H1 (cell line): ENCODE results near the gene ZNF423. TPM values are rescaled to one million over a fixed set of nuclear protein-coding genes. Genes with fewer than 3 reads are reported as not detected.

Experiments used
- CTCF ChIA-PET: fragments of 300-600 bp; sonication (Branson Sonifier 250); formaldehyde crosslinking; loops from one replicate; lab custom pipeline; 2021; ENCODE audit not compliant: partially characterized antibody; lab: Charles Lee
- POLR2A ChIA-PET: fragments of 300-600 bp; sonication (Branson Sonifier 250); formaldehyde crosslinking; loops from one replicate; lab custom pipeline; 2021; ENCODE audit warnings: inconsistent platforms; ENCODE audit not compliant: partially characterized antibody; lab: Charles Lee
- DNase-seq, 2 experiments: peaks; one replicate each; pipeline versions ENCODE4 v3.0.0 to v3.0.0-alpha.2; 2010 to 2022; ENCODE audit warnings: low spot score in 2 of 2, low read depth in 1 of 2, mixed read lengths in 1 of 2
- FAIRE-seq: peaks from 2 replicates; lab custom pipeline; 2011; peaks lifted over from hg19 to GRCh38; lab: Jason Lieb, UNC
- H2AFZ ChIP-seq: 2 replicates; pipeline ENCODE4 v1.8.1; 2012; ENCODE audit warnings: low read length, inconsistent platforms
- H2AK5ac ChIP-seq: 2 replicates; pipeline ENCODE4 v1.6.1; 2013; ENCODE audit warnings: low read depth, low read length
- H2BK120ac ChIP-seq: replicated peaks from 2 replicates; pipeline ENCODE3; 2013; ENCODE audit warnings: low read depth, low read length, inconsistent platforms
- H2BK12ac ChIP-seq: 2 replicates; pipeline ENCODE4 v1.6.1; 2013; ENCODE audit warnings: low read depth, low read length
- H2BK15ac ChIP-seq: 2 replicates; pipeline ENCODE4 v1.6.1; 2013; ENCODE audit warnings: low read length
- H2BK20ac ChIP-seq: 2 replicates; pipeline ENCODE4 v1.6.1; 2013; ENCODE audit warnings: low read length
- H2BK5ac ChIP-seq: 2 replicates; pipeline ENCODE4 v1.6.1; 2013; ENCODE audit warnings: low read depth, low read length
- H3K14ac ChIP-seq: 2 replicates; pipeline ENCODE4 v1.6.1; 2013; ENCODE audit warnings: inconsistent platforms; ENCODE audit not compliant: insufficient read length
- H3K18ac ChIP-seq: 2 replicates; pipeline ENCODE4 v1.6.1; 2013; ENCODE audit warnings: low read length; ENCODE audit errors: extremely low read depth
- H3K23ac ChIP-seq: 2 replicates; pipeline ENCODE4 v1.6.1; 2013; ENCODE audit warnings: inconsistent platforms; ENCODE audit not compliant: insufficient read length
- H3K23me2 ChIP-seq: 2 replicates; pipeline ENCODE4 v1.6.1; 2013; ENCODE audit warnings: low read depth, low read length
- H3K27ac ChIP-seq: 2 replicates; pipeline ENCODE4 v1.6.1; 2011; ENCODE audit warnings: low read depth, low read length, inconsistent platforms
- H3K27me3 ChIP-seq, 4 experiments: replicated peaks in 1 of 4; 1 replicate in 1 of 4; 2 replicates in 3 of 4; pipeline versions ENCODE4 v1.6.1 to v1.8.1; 2011 to 2013; ENCODE audit warnings: low read length in 3 of 4, mild to moderate bottlenecking in 3 of 4, inconsistent platforms in 2 of 4, mixed read lengths in 2 of 4, moderate library complexity in 1 of 4; ENCODE audit not compliant: control insufficient read depth in 3 of 4, insufficient read depth in 3 of 4; ENCODE audit errors: extremely low read depth in 1 of 4
- H3K36me3 ChIP-seq, 4 experiments: 2 replicates each; pipeline versions ENCODE4 v1.6.1 to v1.8.1; 2011 to 2013; ENCODE audit warnings: mild to moderate bottlenecking in 4 of 4, low read length in 3 of 4, moderate library complexity in 2 of 4, control low read depth in 1 of 4, inconsistent platforms in 1 of 4; ENCODE audit not compliant: insufficient read depth in 4 of 4, control insufficient read depth in 2 of 4
- H3K4ac ChIP-seq: replicated peaks from 2 replicates; pipeline ENCODE3; 2013; ENCODE audit warnings: low read length, low read depth, mixed read lengths, inconsistent platforms; ENCODE audit not compliant: insufficient read length
- H3K4me1 ChIP-seq, 4 experiments: replicated peaks in 1 of 4; 1 replicate in 1 of 4; 2 replicates in 3 of 4; pipeline versions ENCODE4 v1.6.1 to v1.8.1; 2011 to 2013; ENCODE audit warnings: low read length in 3 of 4, inconsistent platforms in 2 of 4, mixed read lengths in 1 of 4; ENCODE audit not compliant: insufficient read depth in 4 of 4, control insufficient read depth in 3 of 4
- H3K4me2 ChIP-seq, 2 experiments: 2 replicates each; pipeline versions ENCODE4 v1.6.1 to v1.8.1; 2011 to 2013; ENCODE audit warnings: low read depth in 2 of 2, low read length in 2 of 2, control low read depth in 1 of 2, inconsistent platforms in 1 of 2, mild to moderate bottlenecking in 1 of 2; ENCODE audit not compliant: insufficient read depth in 1 of 2
- H3K4me3 ChIP-seq, 4 experiments: fragments of 200-600, 300-600 bp in 1 of 4; sonication (generic), shearing (Covaris generic), sonication (Bioruptor Twin) in 1 of 4; 2 replicates each; pipeline versions ENCODE4 v1.5.1 to v1.8.1; 2011 to 2016; ENCODE audit warnings: low read length in 4 of 4, low read depth in 3 of 4, control low read depth in 2 of 4, inconsistent platforms in 2 of 4, mild to moderate bottlenecking in 2 of 4, mixed read lengths in 1 of 4, moderate library complexity in 1 of 4; ENCODE audit not compliant: insufficient read depth in 2 of 4; ENCODE audit errors: extremely low read depth in 1 of 4
- H3K56ac ChIP-seq: replicated peaks from 2 replicates; pipeline ENCODE3; 2013; ENCODE audit warnings: low read depth, mild to moderate bottlenecking, mixed read lengths, low read length, inconsistent platforms; ENCODE audit not compliant: insufficient read length
- H3K79me1 ChIP-seq: 2 replicates; pipeline ENCODE4 v1.6.1; 2013; ENCODE audit warnings: low read depth, low read length, control low read depth
- H3K79me2 ChIP-seq, 2 experiments: 2 replicates each; pipeline versions ENCODE4 v1.6.1 to v1.8.1; 2012 to 2013; ENCODE audit warnings: low read length in 2 of 2, mild to moderate bottlenecking in 2 of 2, inconsistent platforms in 1 of 2; ENCODE audit not compliant: insufficient read depth in 2 of 2, control insufficient read depth in 1 of 2
- H3K9ac ChIP-seq, 4 experiments: replicated peaks in 1 of 4; 1 replicate in 1 of 4; 2 replicates in 3 of 4; pipeline versions ENCODE4 v1.6.1 to v1.8.1; 2011 to 2013; ENCODE audit warnings: low read depth in 3 of 4, low read length in 3 of 4, control low read depth in 2 of 4, mild to moderate bottlenecking in 2 of 4, moderate library complexity in 2 of 4, inconsistent platforms in 1 of 4; ENCODE audit errors: extremely low read depth in 1 of 4
- H3K9me3 ChIP-seq, 2 experiments: 2 replicates each; pipeline versions ENCODE4 v1.6.1 to v1.8.1; 2012 to 2013; ENCODE audit warnings: mild to moderate bottlenecking in 2 of 2, moderate library complexity in 2 of 2, control low read depth in 1 of 2, inconsistent platforms in 1 of 2, low read depth in 1 of 2, low read length in 1 of 2, mixed read lengths in 1 of 2; ENCODE audit not compliant: insufficient read depth in 2 of 2
- H4K20me1 ChIP-seq, 2 experiments: replicated peaks in 1 of 2; 2 replicates each; pipeline versions ENCODE3 to v1.8.1; 2011 to 2013; ENCODE audit warnings: inconsistent platforms in 2 of 2, low read length in 2 of 2, mild to moderate bottlenecking in 1 of 2; ENCODE audit not compliant: insufficient read depth in 2 of 2, control insufficient read depth in 1 of 2
- H4K5ac ChIP-seq: 2 replicates; pipeline ENCODE4 v1.6.1; 2013; ENCODE audit warnings: low read length, low read depth, mixed read lengths, inconsistent platforms; ENCODE audit not compliant: insufficient read length
- H4K8ac ChIP-seq: 2 replicates; pipeline ENCODE4 v1.8.0; 2013; ENCODE audit warnings: mild to moderate bottlenecking, moderate library complexity, low read length, inconsistent platforms; ENCODE audit not compliant: insufficient read depth; ENCODE audit errors: extremely low read depth
- H4K91ac ChIP-seq: replicated peaks from 2 replicates; pipeline ENCODE3; 2013; ENCODE audit warnings: low read length, mixed read lengths, inconsistent platforms; ENCODE audit not compliant: insufficient read length
- CREB1 ChIP-seq: IDR thresholded peaks from 2 replicates; pipeline ENCODE4 v1.6.1; 2012; ENCODE audit warnings: inconsistent platforms
- CTCF ChIP-seq, 3 experiments: IDR thresholded peaks; 1 replicate in 2 of 3; 2 replicates in 1 of 3; pipeline versions ENCODE4 v1.5.1 to v1.6.1; 2011; ENCODE audit warnings: low read length in 3 of 3, mild to moderate bottlenecking in 3 of 3, inconsistent platforms in 2 of 3, low read depth in 1 of 3, moderate library complexity in 1 of 3; ENCODE audit not compliant: insufficient read depth in 1 of 3; ENCODE audit errors: control extremely low read depth in 1 of 3
- KDM1A ChIP-seq: fragments of 200-600, 300-600 bp; sonication (generic); IDR thresholded peaks from 2 replicates; pipeline ENCODE4 v1.7.1; 2016; ENCODE audit warnings: mild to moderate bottlenecking, low read length, borderline replicate concordance
- RAD21 ChIP-seq, 2 experiments: IDR thresholded peaks in 1 of 2; conservative IDR thresholded peaks in 1 of 2; 2 replicates each; pipeline ENCODE4 v1.6.1; 2011; ENCODE audit warnings: low read depth in 2 of 2, low read length in 2 of 2, improper control_type of control experiment in 1 of 2, inconsistent platforms in 1 of 2, mild to moderate bottlenecking in 1 of 2, moderate library complexity in 1 of 2
- SIRT6 ChIP-seq: IDR thresholded peaks from one replicate; pipeline ENCODE4 v1.7.1; 2012; ENCODE audit warnings: low read length, inconsistent platforms
- SRF ChIP-seq: IDR thresholded peaks from 2 replicates; pipeline ENCODE4 v1.6.1; 2011; ENCODE audit warnings: mild to moderate bottlenecking, low read depth, low read length, moderate library complexity
- USF2 ChIP-seq: IDR thresholded peaks from 2 replicates; pipeline ENCODE4 v1.6.1; 2011; ENCODE audit warnings: low read length, improper control_type of control experiment
- WGBS, 2 experiments: shearing (Covaris generic) in 1 of 2; methylation state at CpG; one replicate each; pipeline versions ENCODE4 v1.1.6 to v1.1.7; 2013 to 2015; ENCODE audit warnings: low lambda C conversion rate in 2 of 2, mixed read lengths in 2 of 2, inconsistent platforms in 1 of 2, low coverage in 1 of 2, missing lambda C conversion rate in 1 of 2; ENCODE audit not compliant: insufficient replicate concordance in 2 of 2, insufficient coverage in 1 of 2, insufficient read length in 1 of 2; ENCODE audit errors: extremely low coverage in 1 of 2, missing lambda C conversion rate in 1 of 2; 5-methylcytosine and 5-hydroxymethylcytosine counted together
- polyA plus RNA-seq, 7 experiments: library from polyadenylated mRNA; depleted of rRNA in 3 of 7; stranded (reverse) in 5 of 7; unstranded in 2 of 7; fragments of >200 nt in 5 of 7; fragments of 200-250 nt in 2 of 7; gene quantifications; 1 replicate in 5 of 7; 2 replicates in 1 of 7; 4 replicates in 1 of 7; pipeline versions ENCODE4 v1.2.1 to v1.2.3, GENCODE V29; 2011 to 2013; ENCODE audit warnings: missing spikeins in 2 of 7, mixed read lengths in 2 of 7
- total RNA-seq: library from RNA; stranded (reverse); fragmentation: NEBNext Ultra II Directional; extraction: Animal tissue kit (Norgen Biotek cat#: 25700); gene quantifications from 2 replicates; pipeline ENCODE4 v1.2.1, GENCODE V29; 2021

ZNF423 gene
- total and polyA plus RNA-seq, 2 of the 8 experiments (the other 6 are each of a cell fraction or from before 2014, with no cell fraction given): 38.2 to 52.3 TPM

GRCh38 chr16:49672753-49673152 is 183.2 kb downstream of the ZNF423 start:
- Histone ChIP-seq H2BK15ac (no peak overlapping the region), H3K14ac (no peak overlapping the region), H3K9ac (no peak overlapping the region), H4K91ac (no peak overlapping the region), H2BK12ac (no peak overlapping the region), H3K56ac (no peak overlapping the region), H3K27ac (no peak overlapping the region), H3K4me3 (no peak overlapping the region; a peak in 1 of 8 replicates), H3K79me1 (peaks cover 11% of the 10 kb centered on the region), H3K36me3 (no peaks in the 10 kb centered on the region), H2AFZ (no peak overlapping the region), H3K4ac (no peak overlapping the region), H3K79me2 (peaks cover 0 to 6% of the 10 kb centered on the region in 2 experiments; a peak in 1 of 4 replicates), H4K8ac (no peak overlapping the region), H3K4me2 (no peak overlapping the region), H4K20me1 (peaks cover 0 to 5% of the 10 kb centered on the region in 2 experiments), H4K5ac (no peak overlapping the region), H3K27me3 (no peaks in the 10 kb centered on the region), H2BK5ac (0 out of 2 replicates have a peak overlapping the region, but pooled peaks have one; percentile 24), H3K18ac (no peak overlapping the region), H2BK20ac (no peak overlapping the region), H3K23ac (no peak overlapping the region), H3K9me3 (no peaks in the 10 kb centered on the region), H2BK120ac (no peak overlapping the region), H3K23me2 (no peaks in the 10 kb centered on the region), H2AK5ac (no peak overlapping the region), H3K4me1 (no peaks in the 10 kb centered on the region)
- TF ChIP-seq SIRT6: no peak
- TF ChIP-seq SRF: no peak
- no peak for TF ChIP-seq CREB1
- TF ChIP-seq KDM1A: no peak
- TF ChIP-seq RAD21 (IDR thresholded peaks at IDR 0.05 in 1 of 2, conservative IDR thresholded peaks at IDR 0.05 in 1 of 2; ENCODE audit: low read depth in 2 of 2, low read length in 2 of 2): peak in 1 of 2 experiments; percentile 33; a peak in 1 of 4 replicates
- TF ChIP-seq USF2: no peak
- peak; percentile 14 to 27 (median 25); a peak in 3 of 4 replicates for TF ChIP-seq CTCF (IDR thresholded peaks at IDR 0.05; ENCODE audit: control extremely low read depth in 1 of 3, insufficient read depth in 1 of 3, low read depth in 1 of 3, low read length in 3 of 3)
- FAIRE-seq: no peak
- DNase-seq: no peak
- ChIA-PET CTCF (interaction anchor here (0.6 to 1.3 kb wide), 4 partner anchors 14 to 148 kb away, joined by 3 read pairs; no protein-coding TSS in a partner anchor), POLR2A (no interaction called here)
- 86% methylated on average over 11 of the region's 11 CpGs; no CpG with 5 or more reads in 1 of the 2 experiments for WGBS, 2 experiments
